HEK293 (cell line): ENCODE data around the gene ATF6B.

Source experiments
- EGR2 ChIP-seq: fragments of 450-650 bp; formaldehyde crosslinking; IDR thresholded peaks from 2 replicates; pipeline ENCODE4 v1.5.1; 2016; ENCODE audit warnings: low read depth, missing biosample characterization, missing genetic modification characterization
- GFI1B ChIP-seq: fragments of 450-650 bp; formaldehyde crosslinking; IDR thresholded peaks from 2 replicates; pipeline ENCODE4 v1.5.1; 2016; ENCODE audit warnings: missing biosample characterization, missing genetic modification characterization
- KLF1 ChIP-seq: fragments of 450-650 bp; formaldehyde crosslinking; IDR thresholded peaks from 2 replicates; pipeline ENCODE4 v1.5.1; 2016; ENCODE audit warnings: missing biosample characterization, missing genetic modification characterization
- KLF7 ChIP-seq: fragments of 450-650 bp; formaldehyde crosslinking; IDR thresholded peaks from 2 replicates; pipeline ENCODE4 v1.5.1; 2016; ENCODE audit warnings: missing biosample characterization, missing genetic modification characterization, borderline replicate concordance
- MZF1 ChIP-seq: fragments of 450-650 bp; formaldehyde crosslinking; IDR thresholded peaks from 2 replicates; pipeline ENCODE4 v1.5.1; 2017; ENCODE audit warnings: missing biosample characterization, missing genetic modification characterization, borderline replicate concordance
- PRDM1 ChIP-seq: fragments of 450-650 bp; formaldehyde crosslinking; IDR thresholded peaks from 2 replicates; pipeline ENCODE4; 2016; ENCODE audit warnings: missing biosample characterization, missing genetic modification characterization
- WT1 ChIP-seq: fragments of 450-650 bp; formaldehyde crosslinking; IDR thresholded peaks from 2 replicates; pipeline ENCODE4 v1.5.1; 2016; ENCODE audit warnings: missing biosample characterization, missing genetic modification characterization
- YY1 ChIP-seq: fragments of 450-650 bp; formaldehyde crosslinking; IDR thresholded peaks from 2 replicates; pipeline ENCODE4 v1.5.1; 2018; ENCODE audit warnings: missing biosample characterization, missing genetic modification characterization
- ZBTB17 ChIP-seq: fragments of 450-650 bp; formaldehyde crosslinking; IDR thresholded peaks from 2 replicates; pipeline ENCODE4 v1.5.1; 2016; ENCODE audit warnings: missing biosample characterization, missing genetic modification characterization
- ZBTB8A ChIP-seq: fragments of 450-650 bp; formaldehyde crosslinking; IDR thresholded peaks from 2 replicates; pipeline ENCODE4 v1.5.1; 2016; ENCODE audit warnings: missing biosample characterization, missing genetic modification characterization
- ZEB2 ChIP-seq: fragments of 450-650 bp; formaldehyde crosslinking; IDR thresholded peaks from 2 replicates; pipeline ENCODE4 v1.5.1; 2016; ENCODE audit warnings: missing biosample characterization, missing genetic modification characterization
- ZIC2 ChIP-seq: fragments of 450-650 bp; formaldehyde crosslinking; IDR thresholded peaks from 2 replicates; pipeline ENCODE4 v1.5.1; 2016; ENCODE audit warnings: missing biosample characterization, missing genetic modification characterization
- ZNF175 ChIP-seq: fragments of 450-650 bp; formaldehyde crosslinking; IDR thresholded peaks from 2 replicates; pipeline ENCODE4 v1.5.1; 2016; ENCODE audit warnings: missing biosample characterization, missing genetic modification characterization
- ZNF530 ChIP-seq: fragments of 450-650 bp; formaldehyde crosslinking; IDR thresholded peaks from 2 replicates; pipeline ENCODE4 v1.5.1; 2016; ENCODE audit warnings: low read depth, missing biosample characterization, missing genetic modification characterization
- ZNF558 ChIP-seq: fragments of 450-650 bp; formaldehyde crosslinking; IDR thresholded peaks from 2 replicates; pipeline ENCODE4 v1.5.1; 2016; ENCODE audit warnings: missing biosample characterization, missing genetic modification characterization
- ZNF561 ChIP-seq: fragments of 450-650 bp; IDR thresholded peaks from 2 replicates; pipeline ENCODE4 v1.5.1; 2018; ENCODE audit warnings: missing biosample characterization, missing genetic modification characterization, borderline replicate concordance
- ZNF621 ChIP-seq: fragments of 450-650 bp; formaldehyde crosslinking; IDR thresholded peaks from 2 replicates; pipeline ENCODE4 v1.5.1; 2017; ENCODE audit warnings: missing biosample characterization, missing genetic modification characterization
- ZNF624 ChIP-seq: fragments of 450-650 bp; formaldehyde crosslinking; IDR thresholded peaks from 2 replicates; pipeline ENCODE4 v1.5.1; 2017; ENCODE audit warnings: missing biosample characterization, missing genetic modification characterization
- ZNF76 ChIP-seq: fragments of 450-650 bp; formaldehyde crosslinking; IDR thresholded peaks from 2 replicates; pipeline ENCODE4; 2016; ENCODE audit warnings: low read depth, missing biosample characterization, missing genetic modification characterization, borderline replicate concordance
- ZNF777 ChIP-seq: fragments of 450-650 bp; formaldehyde crosslinking; IDR thresholded peaks from 2 replicates; pipeline ENCODE4 v1.5.1; 2017; ENCODE audit warnings: missing biosample characterization, missing genetic modification characterization, borderline replicate concordance
- TF ChIP-seq, protein P1 (sequence below): fragments of 450-650 bp; formaldehyde crosslinking; conservative IDR thresholded peaks from 2 replicates; pipeline ENCODE4 v1.5.1; 2016; ENCODE audit warnings: low read depth, missing biosample characterization, missing genetic modification characterization
- TF ChIP-seq, protein P2 (sequence below): fragments of 450-650 bp; formaldehyde crosslinking; IDR thresholded peaks from 2 replicates; pipeline ENCODE4 v1.5.1; 2016; ENCODE audit warnings: missing biosample characterization, missing genetic modification characterization, borderline replicate concordance
- TF ChIP-seq, protein P3 (sequence below): fragments of 450-650 bp; formaldehyde crosslinking; IDR thresholded peaks from 2 replicates; pipeline ENCODE4 v1.5.1; 2016; ENCODE audit warnings: missing biosample characterization, missing genetic modification characterization
- TF ChIP-seq, protein P4 (sequence below): IDR thresholded peaks from 2 replicates; pipeline ENCODE4 v1.6.1; 2011; ENCODE audit warnings: mild to moderate bottlenecking, low read depth, low read length, borderline replicate concordance
- TF ChIP-seq, protein P5 (sequence below): fragments of 450-650 bp; IDR thresholded peaks from 2 replicates; pipeline ENCODE4 v1.5.1; 2018; ENCODE audit warnings: missing biosample characterization, mild to moderate bottlenecking, missing genetic modification characterization
- TF ChIP-seq, protein P6 (sequence below): fragments of 450-650 bp; formaldehyde crosslinking; optimal IDR thresholded peaks from 2 replicates; pipeline ENCODE3; 2016; ENCODE audit warnings: missing biosample characterization, mild to moderate bottlenecking, missing genetic modification characterization

The ATF6B gene

DNA sequence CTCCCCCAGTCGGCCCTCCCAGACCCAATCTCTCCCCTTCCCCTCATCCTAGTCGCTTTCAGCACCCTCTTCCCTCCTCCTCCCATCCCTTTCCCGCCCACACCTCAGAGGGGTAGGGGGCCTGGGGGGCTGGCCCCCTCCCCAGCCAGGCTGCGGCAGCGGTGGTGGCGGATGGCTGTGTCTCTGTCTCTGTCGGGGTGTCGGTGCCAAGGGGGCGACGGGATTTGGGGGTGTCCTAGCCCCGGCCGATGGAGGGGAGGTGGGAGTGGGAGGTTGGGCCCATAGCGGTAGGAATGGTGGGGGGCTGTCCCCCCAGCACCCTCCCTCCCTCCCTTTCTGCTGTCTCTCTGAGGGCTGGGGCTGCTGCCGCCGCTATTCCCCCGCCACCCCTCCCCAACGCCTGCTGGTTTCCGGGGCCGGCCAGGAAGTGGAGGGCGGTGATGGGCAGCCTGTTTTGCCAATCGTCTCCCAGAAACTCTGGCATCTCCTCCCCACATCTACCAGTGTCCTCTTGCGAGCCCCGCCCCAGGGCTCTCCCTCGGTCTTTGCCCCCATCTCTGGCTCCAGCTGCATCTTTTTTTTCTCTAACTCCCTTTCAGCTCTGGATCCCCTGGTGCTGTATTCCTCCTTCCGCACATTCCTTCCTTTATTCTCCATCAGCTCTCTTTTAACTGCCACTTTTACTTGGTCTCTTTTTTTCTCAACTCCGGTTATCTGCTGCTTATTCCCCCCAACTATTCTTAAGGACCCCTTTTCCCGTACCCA is 47.8 kb upstream of the ATF6B start, which contains the start of gene AGPAT1 (continued):
- TF ChIP-seq, protein P1, sequence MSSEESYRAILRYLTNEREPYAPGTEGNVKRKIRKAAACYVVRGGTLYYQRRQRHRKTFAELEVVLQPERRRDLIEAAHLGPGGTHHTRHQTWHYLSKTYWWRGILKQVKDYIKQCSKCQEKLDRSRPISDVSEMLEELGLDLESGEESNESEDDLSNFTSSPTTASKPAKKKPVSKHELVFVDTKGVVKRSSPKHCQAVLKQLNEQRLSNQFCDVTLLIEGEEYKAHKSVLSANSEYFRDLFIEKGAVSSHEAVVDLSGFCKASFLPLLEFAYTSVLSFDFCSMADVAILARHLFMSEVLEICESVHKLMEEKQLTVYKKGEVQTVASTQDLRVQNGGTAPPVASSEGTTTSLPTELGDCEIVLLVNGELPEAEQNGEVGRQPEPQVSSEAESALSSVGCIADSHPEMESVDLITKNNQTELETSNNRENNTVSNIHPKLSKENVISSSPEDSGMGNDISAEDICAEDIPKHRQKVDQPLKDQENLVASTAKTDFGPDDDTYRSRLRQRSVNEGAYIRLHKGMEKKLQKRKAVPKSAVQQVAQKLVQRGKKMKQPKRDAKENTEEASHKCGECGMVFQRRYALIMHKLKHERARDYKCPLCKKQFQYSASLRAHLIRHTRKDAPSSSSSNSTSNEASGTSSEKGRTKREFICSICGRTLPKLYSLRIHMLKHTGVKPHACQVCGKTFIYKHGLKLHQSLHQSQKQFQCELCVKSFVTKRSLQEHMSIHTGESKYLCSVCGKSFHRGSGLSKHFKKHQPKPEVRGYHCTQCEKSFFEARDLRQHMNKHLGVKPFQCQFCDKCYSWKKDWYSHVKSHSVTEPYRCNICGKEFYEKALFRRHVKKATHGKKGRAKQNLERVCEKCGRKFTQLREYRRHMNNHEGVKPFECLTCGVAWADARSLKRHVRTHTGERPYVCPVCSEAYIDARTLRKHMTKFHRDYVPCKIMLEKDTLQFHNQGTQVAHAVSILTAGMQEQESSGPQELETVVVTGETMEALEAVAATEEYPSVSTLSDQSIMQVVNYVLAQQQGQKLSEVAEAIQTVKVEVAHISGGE (tag by site-specific recombination), result peak; percentile 81
- TF ChIP-seq GFI1B (tag by site-specific recombination) (no peak), ZBTB8A (tag by site-specific recombination) (peak; percentile 34), ZNF621 (tag by site-specific recombination) (no peak), ZIC2 (tag by site-specific recombination) (peak; percentile 35), ZNF558 (no peak), ZNF561 (tag by site-specific recombination) (peak; percentile 29; the same call in 1 of the 2 replicates), KLF1 (tag by site-specific recombination) (peak; percentile 19; the same call in 1 of the 2 replicates), ZBTB17 (tag by site-specific recombination) (peak; percentile 75), ZNF777 (tag by site-specific recombination) (no peak), MZF1 (tag by site-specific recombination) (0 out of 2 replicates have a peak, but pooled peaks have one; percentile 19), WT1 (peak; percentile 53; the same call in 1 of the 2 replicates), ZNF530 (tag by site-specific recombination) (peak; percentile 52; the same call in 1 of the 2 replicates), KLF7 (tag by site-specific recombination) (peak; percentile 37; the same call in 1 of the 2 replicates), YY1 (tag by site-specific recombination) (no peak), PRDM1 (tag by site-specific recombination) (peak; percentile 86), ZNF624 (tag by site-specific recombination) (no peak), EGR2 (tag by site-specific recombination) (peak; percentile 54), ZNF76 (tag by site-specific recombination) (peak; percentile 76; the same call in 1 of the 2 replicates), ZNF175 (tag by site-specific recombination) (no peak), ZEB2 (tag by site-specific recombination) (peak; percentile 34; the same call in 1 of the 2 replicates)
- TF ChIP-seq, protein P2, sequence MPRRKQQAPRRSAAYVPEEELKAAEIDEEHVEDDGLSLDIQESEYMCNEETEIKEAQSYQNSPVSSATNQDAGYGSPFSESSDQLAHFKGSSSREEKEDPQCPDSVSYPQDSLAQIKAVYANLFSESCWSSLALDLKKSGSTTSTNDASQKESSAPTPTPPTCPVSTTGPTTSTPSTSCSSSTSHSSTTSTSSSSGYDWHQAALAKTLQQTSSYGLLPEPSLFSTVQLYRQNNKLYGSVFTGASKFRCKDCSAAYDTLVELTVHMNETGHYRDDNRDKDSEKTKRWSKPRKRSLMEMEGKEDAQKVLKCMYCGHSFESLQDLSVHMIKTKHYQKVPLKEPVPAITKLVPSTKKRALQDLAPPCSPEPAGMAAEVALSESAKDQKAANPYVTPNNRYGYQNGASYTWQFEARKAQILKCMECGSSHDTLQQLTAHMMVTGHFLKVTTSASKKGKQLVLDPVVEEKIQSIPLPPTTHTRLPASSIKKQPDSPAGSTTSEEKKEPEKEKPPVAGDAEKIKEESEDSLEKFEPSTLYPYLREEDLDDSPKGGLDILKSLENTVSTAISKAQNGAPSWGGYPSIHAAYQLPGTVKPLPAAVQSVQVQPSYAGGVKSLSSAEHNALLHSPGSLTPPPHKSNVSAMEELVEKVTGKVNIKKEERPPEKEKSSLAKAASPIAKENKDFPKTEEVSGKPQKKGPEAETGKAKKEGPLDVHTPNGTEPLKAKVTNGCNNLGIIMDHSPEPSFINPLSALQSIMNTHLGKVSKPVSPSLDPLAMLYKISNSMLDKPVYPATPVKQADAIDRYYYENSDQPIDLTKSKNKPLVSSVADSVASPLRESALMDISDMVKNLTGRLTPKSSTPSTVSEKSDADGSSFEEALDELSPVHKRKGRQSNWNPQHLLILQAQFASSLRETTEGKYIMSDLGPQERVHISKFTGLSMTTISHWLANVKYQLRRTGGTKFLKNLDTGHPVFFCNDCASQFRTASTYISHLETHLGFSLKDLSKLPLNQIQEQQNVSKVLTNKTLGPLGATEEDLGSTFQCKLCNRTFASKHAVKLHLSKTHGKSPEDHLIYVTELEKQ (tag by site-specific recombination), result no peak
- TF ChIP-seq, protein P3, sequence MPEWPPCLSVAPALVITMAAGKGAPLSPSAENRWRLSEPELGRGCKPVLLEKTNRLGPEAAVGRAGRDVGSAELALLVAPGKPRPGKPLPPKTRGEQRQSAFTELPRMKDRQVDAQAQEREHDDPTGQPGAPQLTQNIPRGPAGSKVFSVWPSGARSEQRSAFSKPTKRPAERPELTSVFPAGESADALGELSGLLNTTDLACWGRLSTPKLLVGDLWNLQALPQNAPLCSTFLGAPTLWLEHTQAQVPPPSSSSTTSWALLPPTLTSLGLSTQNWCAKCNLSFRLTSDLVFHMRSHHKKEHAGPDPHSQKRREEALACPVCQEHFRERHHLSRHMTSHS (tag by site-specific recombination), result no peak
- TF ChIP-seq, protein P4, sequence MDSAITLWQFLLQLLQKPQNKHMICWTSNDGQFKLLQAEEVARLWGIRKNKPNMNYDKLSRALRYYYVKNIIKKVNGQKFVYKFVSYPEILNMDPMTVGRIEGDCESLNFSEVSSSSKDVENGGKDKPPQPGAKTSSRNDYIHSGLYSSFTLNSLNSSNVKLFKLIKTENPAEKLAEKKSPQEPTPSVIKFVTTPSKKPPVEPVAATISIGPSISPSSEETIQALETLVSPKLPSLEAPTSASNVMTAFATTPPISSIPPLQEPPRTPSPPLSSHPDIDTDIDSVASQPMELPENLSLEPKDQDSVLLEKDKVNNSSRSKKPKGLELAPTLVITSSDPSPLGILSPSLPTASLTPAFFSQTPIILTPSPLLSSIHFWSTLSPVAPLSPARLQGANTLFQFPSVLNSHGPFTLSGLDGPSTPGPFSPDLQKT, result 0 out of 2 replicates have a peak, but pooled peaks have one; percentile 34
- TF ChIP-seq, protein P5, sequence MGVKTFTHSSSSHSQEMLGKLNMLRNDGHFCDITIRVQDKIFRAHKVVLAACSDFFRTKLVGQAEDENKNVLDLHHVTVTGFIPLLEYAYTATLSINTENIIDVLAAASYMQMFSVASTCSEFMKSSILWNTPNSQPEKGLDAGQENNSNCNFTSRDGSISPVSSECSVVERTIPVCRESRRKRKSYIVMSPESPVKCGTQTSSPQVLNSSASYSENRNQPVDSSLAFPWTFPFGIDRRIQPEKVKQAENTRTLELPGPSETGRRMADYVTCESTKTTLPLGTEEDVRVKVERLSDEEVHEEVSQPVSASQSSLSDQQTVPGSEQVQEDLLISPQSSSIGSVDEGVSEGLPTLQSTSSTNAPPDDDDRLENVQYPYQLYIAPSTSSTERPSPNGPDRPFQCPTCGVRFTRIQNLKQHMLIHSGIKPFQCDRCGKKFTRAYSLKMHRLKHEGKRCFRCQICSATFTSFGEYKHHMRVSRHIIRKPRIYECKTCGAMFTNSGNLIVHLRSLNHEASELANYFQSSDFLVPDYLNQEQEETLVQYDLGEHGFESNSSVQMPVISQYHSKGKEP (tag by site-specific recombination), result no peak
- TF ChIP-seq, protein P6, sequence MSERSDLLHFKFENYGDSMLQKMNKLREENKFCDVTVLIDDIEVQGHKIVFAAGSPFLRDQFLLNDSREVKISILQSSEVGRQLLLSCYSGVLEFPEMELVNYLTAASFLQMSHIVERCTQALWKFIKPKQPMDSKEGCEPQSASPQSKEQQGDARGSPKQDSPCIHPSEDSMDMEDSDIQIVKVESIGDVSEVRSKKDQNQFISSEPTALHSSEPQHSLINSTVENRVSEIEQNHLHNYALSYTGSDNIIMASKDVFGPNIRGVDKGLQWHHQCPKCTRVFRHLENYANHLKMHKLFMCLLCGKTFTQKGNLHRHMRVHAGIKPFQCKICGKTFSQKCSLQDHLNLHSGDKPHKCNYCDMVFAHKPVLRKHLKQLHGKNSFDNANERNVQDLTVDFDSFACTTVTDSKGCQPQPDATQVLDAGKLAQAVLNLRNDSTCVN (tag by site-specific recombination), result peak; percentile 17
